Measurements from ENCODE around the gene ENTPD8.

GRCh38 chr9:137445275-137445807 lies 4.2 kb upstream of the ENTPD8 start:
- TF ChIP-seq CTCF (IDR thresholded peaks at IDR 0.05; ENCODE audit: insufficient read depth, low read length) = peak; percentile 70
- TF ChIP-seq GABPA (IDR thresholded peaks at IDR 0.05; ENCODE audit: low read depth) = no peak
- TF ChIP-seq REST (IDR thresholded peaks at IDR 0.05; ENCODE audit: insufficient replicate concordance, low read depth) = no peak
